ENCODE data around the gene FOCAD. TPM values are rescaled to one million over a fixed set of nuclear protein-coding genes. Genes with fewer than 3 reads are reported as not detected.

Gene FOCAD
- total and polyA plus RNA-seq, 2 donors (not counting 1 experiment from before 2014, with no cell fraction given): 40.3 to 145 TPM

DNA sequence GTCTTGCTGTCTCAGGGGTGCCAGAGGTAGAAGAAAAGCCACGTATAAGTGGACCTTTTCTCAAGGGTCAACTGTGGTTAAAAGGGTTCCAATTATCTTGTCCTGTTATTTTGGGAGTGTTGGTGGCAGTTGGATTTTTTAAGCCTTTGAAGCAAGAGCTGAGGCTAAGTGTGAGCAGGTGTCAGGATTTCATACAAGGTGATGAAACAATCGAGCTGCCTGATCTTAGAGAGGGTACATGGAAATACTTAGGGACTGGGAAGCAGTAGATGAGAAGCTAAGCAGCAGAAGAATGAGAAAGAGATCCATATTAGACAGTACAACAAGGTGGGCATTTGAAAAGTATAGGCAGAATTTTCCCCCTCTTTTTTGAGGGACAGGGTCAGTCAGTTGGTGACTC is 23.6 kb downstream of the FOCAD start:
- Histone ChIP-seq H3K9me3 (ENCODE audit: control insufficient read depth, insufficient read depth, low read depth, low read length) (no peaks in the 10 kb centered on the region), H3K4me3 (replicated peaks in 1 of 4; ENCODE audit: control extremely low read depth in 1 of 4, insufficient read depth in 1 of 4, low read depth in 3 of 4, low read length in 4 of 4) (no peak overlapping the region), H3K27me3 (ENCODE audit: control insufficient read depth, insufficient read depth, low read length) (no peaks in the 10 kb centered on the region), H3K36me3 (ENCODE audit: control insufficient read depth, insufficient read depth, low read length) (no peaks in the 10 kb centered on the region), H3K79me2 (ENCODE audit: control insufficient read depth, insufficient read depth, low read length) (no peaks in the 10 kb centered on the region), H3K4me1 (ENCODE audit: control insufficient read depth, extremely low read depth, insufficient read depth, low read length) (no peaks in the 10 kb centered on the region), H4K20me1 (ENCODE audit: control insufficient read depth, extremely low read depth, insufficient read depth, low read length) (no peaks in the 10 kb centered on the region), H3K4me2 (ENCODE audit: extremely low read depth, insufficient read depth, low read length) (no peak overlapping the region), H3K27ac (ENCODE audit: insufficient read depth, low read length) (no peak overlapping the region), H3K9ac (ENCODE audit: insufficient read depth, low read length) (no peak overlapping the region), H2AFZ (ENCODE audit: low read length) (no peak overlapping the region)
- TF ChIP-seq, protein P1, sequence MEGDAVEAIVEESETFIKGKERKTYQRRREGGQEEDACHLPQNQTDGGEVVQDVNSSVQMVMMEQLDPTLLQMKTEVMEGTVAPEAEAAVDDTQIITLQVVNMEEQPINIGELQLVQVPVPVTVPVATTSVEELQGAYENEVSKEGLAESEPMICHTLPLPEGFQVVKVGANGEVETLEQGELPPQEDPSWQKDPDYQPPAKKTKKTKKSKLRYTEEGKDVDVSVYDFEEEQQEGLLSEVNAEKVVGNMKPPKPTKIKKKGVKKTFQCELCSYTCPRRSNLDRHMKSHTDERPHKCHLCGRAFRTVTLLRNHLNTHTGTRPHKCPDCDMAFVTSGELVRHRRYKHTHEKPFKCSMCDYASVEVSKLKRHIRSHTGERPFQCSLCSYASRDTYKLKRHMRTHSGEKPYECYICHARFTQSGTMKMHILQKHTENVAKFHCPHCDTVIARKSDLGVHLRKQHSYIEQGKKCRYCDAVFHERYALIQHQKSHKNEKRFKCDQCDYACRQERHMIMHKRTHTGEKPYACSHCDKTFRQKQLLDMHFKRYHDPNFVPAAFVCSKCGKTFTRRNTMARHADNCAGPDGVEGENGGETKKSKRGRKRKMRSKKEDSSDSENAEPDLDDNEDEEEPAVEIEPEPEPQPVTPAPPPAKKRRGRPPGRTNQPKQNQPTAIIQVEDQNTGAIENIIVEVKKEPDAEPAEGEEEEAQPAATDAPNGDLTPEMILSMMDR (conservative IDR thresholded peaks at IDR 0.05 in 1 of 2, IDR thresholded peaks at IDR 0.05 in 1 of 2; ENCODE audit: low read depth in 1 of 2, low read length in 2 of 2): no peak
- TF ChIP-seq EZH2 (IDR thresholded peaks at IDR 0.05; ENCODE audit: low read length, missing control alignments): no peak
- no peak for DNase-seq (ENCODE audit: low read depth in 2 of 2)

DNA sequence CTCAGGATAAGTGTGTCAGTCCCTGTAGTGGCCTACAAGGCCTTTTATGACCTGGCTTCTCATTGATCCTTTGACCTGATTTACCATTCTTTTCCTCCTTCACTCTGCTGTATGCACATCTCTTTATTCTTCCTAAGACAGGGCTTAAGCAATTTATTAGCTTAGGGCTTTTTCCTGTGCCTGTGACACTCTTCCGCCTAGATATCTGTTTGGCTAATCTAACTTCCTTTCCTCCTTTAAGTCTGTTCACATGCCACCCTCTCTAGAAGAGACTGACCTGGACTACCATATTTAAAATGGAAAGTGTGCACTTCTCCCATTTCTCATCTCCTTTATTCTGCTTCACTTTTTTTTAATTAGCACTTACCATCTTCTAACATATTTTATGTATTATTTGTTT is 29.1 kb downstream of the FOCAD start:
- H3K9ac ChIP-seq (ENCODE audit: insufficient read depth, low read length): no peak overlapping the region
- no peak for DNase-seq (ENCODE audit: low read depth in 2 of 2)
- H3K36me3 ChIP-seq (ENCODE audit: control insufficient read depth, insufficient read depth, low read length): no peaks in the 10 kb centered on the region
- H3K9me3 ChIP-seq (ENCODE audit: control insufficient read depth, insufficient read depth, low read depth, low read length): no peaks in the 10 kb centered on the region
- H3K4me2 ChIP-seq (ENCODE audit: extremely low read depth, insufficient read depth, low read length): no peak overlapping the region
- H3K27ac ChIP-seq (ENCODE audit: insufficient read depth, low read length): no peak overlapping the region
- no peaks in the 10 kb centered on the region for H4K20me1 ChIP-seq (ENCODE audit: control insufficient read depth, extremely low read depth, insufficient read depth, low read length)
- no peak overlapping the region for H2AFZ ChIP-seq (ENCODE audit: low read length)
- H3K79me2 ChIP-seq (ENCODE audit: control insufficient read depth, insufficient read depth, low read length): no peaks in the 10 kb centered on the region
- H3K27me3 ChIP-seq (ENCODE audit: control insufficient read depth, insufficient read depth, low read length): no peaks in the 10 kb centered on the region
- TF ChIP-seq EZH2 (IDR thresholded peaks at IDR 0.05; ENCODE audit: low read length, missing control alignments): no peak
- TF ChIP-seq, protein P1 (conservative IDR thresholded peaks at IDR 0.05 in 1 of 2, IDR thresholded peaks at IDR 0.05 in 1 of 2; ENCODE audit: low read depth in 1 of 2, low read length in 2 of 2): no peak
- no peak overlapping the region for H3K4me3 ChIP-seq (replicated peaks in 1 of 4; ENCODE audit: control extremely low read depth in 1 of 4, insufficient read depth in 1 of 4, low read depth in 3 of 4, low read length in 4 of 4)
- H3K4me1 ChIP-seq (ENCODE audit: control insufficient read depth, extremely low read depth, insufficient read depth, low read length): no peaks in the 10 kb centered on the region

DNA sequence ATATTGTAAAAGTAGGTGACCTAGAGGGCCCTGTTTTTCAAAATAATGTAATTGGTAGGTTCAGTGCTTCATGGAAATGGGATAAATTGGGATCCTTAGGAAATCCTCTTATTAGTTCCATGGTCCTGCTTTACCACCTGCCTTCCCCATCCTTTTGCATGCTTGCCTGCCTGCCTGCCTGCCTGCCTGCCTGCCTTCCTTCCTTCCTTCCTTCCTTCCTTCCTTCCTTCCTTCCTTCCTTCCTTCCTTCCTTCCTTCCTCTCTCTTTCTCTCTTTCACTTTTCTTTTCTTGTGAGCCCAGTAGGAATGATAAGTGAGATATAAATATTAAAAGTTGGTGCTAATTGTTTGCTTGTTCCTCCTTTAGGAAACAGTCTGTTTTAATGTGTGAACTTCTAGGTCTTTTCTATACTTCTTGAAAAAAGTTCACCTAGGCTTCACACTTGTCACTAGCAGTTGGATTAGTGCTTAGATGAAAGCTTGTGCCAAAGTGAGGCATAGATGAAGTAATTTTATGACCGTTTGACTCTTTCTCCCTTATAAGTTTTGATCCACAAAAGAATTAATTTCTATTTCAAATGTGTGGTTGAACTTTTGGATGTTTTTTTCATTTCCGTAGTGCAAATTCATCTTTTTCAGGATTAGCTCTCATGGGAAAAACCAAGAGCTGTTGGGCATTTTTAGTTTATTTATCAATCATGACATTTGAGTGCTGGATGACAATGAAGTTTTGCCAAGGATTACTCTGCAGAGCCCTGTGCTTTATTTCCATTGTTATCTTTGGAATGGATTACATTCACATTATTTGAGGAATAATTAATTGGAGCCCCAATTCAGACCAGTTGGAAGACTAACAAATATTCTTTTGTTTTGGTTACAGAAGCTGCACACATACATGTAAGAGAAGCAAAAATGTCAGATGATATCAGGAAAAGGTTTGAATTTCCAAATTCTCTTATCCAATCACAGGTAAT is 30.7 kb downstream of the FOCAD start:
- H3K9me3 ChIP-seq (ENCODE audit: control insufficient read depth, insufficient read depth, low read depth, low read length): no peaks in the 10 kb centered on the region
- H3K4me3 ChIP-seq (replicated peaks in 1 of 4; ENCODE audit: control extremely low read depth in 1 of 4, insufficient read depth in 1 of 4, low read depth in 3 of 4, low read length in 4 of 4): no peak overlapping the region
- no peaks in the 10 kb centered on the region for H3K79me2 ChIP-seq (ENCODE audit: control insufficient read depth, insufficient read depth, low read length)
- DNase-seq (ENCODE audit: low read depth in 2 of 2): no peak
- TF ChIP-seq, protein P1 (conservative IDR thresholded peaks at IDR 0.05 in 1 of 2, IDR thresholded peaks at IDR 0.05 in 1 of 2; ENCODE audit: low read depth in 1 of 2, low read length in 2 of 2): no peak
- H3K4me1 ChIP-seq (ENCODE audit: control insufficient read depth, extremely low read depth, insufficient read depth, low read length): no peaks in the 10 kb centered on the region
- no peak overlapping the region for H3K4me2 ChIP-seq (ENCODE audit: extremely low read depth, insufficient read depth, low read length)
- no peak overlapping the region for H2AFZ ChIP-seq (ENCODE audit: low read length)
- no peak overlapping the region for H3K27ac ChIP-seq (ENCODE audit: insufficient read depth, low read length)
- H4K20me1 ChIP-seq (ENCODE audit: control insufficient read depth, extremely low read depth, insufficient read depth, low read length): no peaks in the 10 kb centered on the region
- no peak overlapping the region for H3K9ac ChIP-seq (ENCODE audit: insufficient read depth, low read length)
- no peaks in the 10 kb centered on the region for H3K36me3 ChIP-seq (ENCODE audit: control insufficient read depth, insufficient read depth, low read length)
- H3K27me3 ChIP-seq (ENCODE audit: control insufficient read depth, insufficient read depth, low read length): no peaks in the 10 kb centered on the region

All from fibroblast of lung (primary cell).